ENCODE data around the gene TMEM129. TPM values are rescaled to one million over a fixed set of nuclear protein-coding genes. Genes with fewer than 3 reads are reported as not detected.

The TMEM129 gene
- total and polyA plus RNA-seq, 10 of the 15 experiments (the other 5 are each of a cell fraction or from before 2014, with no cell fraction given) = 0.19 to 24.9 (median 13.2) TPM

DNA sequence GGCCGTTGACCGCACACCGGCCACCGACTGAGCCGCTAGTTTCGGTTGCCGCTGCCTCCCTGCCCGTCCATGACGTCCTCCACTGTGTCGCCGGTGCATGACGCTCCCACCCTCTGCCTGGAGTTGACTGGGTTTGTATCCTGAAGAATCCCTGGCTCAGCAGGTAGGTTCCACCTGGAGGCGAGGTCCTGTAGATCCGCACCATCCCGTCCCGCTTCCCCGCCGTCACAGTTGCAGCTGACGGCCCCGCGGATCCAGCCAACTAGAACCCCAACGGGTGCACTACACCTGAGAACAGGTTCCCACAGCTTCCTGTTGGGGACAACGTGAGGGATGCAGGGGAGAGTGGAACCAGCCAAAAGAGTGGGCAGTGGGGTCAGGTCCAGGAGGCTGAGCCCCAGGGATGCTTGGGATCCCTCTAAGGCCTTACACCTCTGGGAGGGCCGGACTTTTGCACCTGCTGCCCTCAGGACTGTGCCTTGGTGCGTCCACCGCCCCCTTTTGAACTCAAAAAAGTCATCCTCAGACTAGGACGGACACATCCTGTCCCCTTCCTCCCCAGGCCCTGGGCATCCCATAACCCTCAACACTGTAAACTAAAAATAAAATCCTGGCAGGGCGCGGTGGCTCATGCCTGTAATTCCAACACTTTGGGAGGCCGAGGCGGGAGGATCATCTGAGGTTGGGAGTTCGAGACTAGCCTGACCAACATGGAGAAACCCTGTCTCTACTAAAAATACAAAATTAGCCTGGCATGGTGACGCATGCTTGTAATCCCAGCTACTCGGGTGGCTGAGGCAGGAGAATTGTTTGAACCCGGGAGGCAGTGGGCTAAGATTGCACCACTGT, 7.9 kb downstream of the TMEM129 start (continued):
- TF ChIP-seq EP300 (IDR thresholded peaks at IDR 0.05; ENCODE audit: borderline replicate concordance in 1 of 2, control insufficient read depth in 1 of 2, low read depth in 2 of 2, low read length in 2 of 2) (no peak), PAX8 (IDR thresholded peaks at IDR 0.05) (no peak), NFIC (IDR thresholded peaks at IDR 0.05; ENCODE audit: low read depth, low read length) (no peak), SRF (IDR thresholded peaks at IDR 0.05; ENCODE audit: low read depth in 2 of 2, low read length in 2 of 2) (no peak), SP1 (IDR thresholded peaks at IDR 0.05; ENCODE audit: low read depth, low read length) (no peak), BCL11A (IDR thresholded peaks at IDR 0.05; ENCODE audit: low read depth, low read length) (no peak), RCOR1 (conservative IDR thresholded peaks at IDR 0.05; ENCODE audit: low read depth, low read length) (no peak), CREM (IDR thresholded peaks at IDR 0.05; ENCODE audit: low read depth) (peak; percentile 81), MYB (IDR thresholded peaks at IDR 0.05; ENCODE audit: borderline replicate concordance, low read depth, low read length) (no peak), IKZF2 (IDR thresholded peaks at IDR 0.05) (peak; percentile 39 to 46; a peak in 3 of 4 replicates), MTA3 (IDR thresholded peaks at IDR 0.05; ENCODE audit: borderline replicate concordance, low read length) (no peak), SMC3 (IDR thresholded peaks at IDR 0.05; ENCODE audit: borderline replicate concordance, low read length) (no peak), SMAD5 (IDR thresholded peaks at IDR 0.05; ENCODE audit: low read depth) (no peak), SREBF1 (IDR thresholded peaks at IDR 0.05; ENCODE audit: low read length) (no peak), PML (IDR thresholded peaks at IDR 0.05; ENCODE audit: low read length) (no peak)
- TF ChIP-seq, protein P1, sequence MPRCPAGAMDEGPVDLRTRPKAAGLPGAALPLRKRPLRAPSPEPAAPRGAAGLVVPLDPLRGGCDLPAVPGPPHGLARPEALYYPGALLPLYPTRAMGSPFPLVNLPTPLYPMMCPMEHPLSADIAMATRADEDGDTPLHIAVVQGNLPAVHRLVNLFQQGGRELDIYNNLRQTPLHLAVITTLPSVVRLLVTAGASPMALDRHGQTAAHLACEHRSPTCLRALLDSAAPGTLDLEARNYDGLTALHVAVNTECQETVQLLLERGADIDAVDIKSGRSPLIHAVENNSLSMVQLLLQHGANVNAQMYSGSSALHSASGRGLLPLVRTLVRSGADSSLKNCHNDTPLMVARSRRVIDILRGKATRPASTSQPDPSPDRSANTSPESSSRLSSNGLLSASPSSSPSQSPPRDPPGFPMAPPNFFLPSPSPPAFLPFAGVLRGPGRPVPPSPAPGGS (IDR thresholded peaks at IDR 0.05; ENCODE audit: borderline replicate concordance, insufficient read depth, low read depth, low read length, poor library complexity, severe bottlenecking) = peak; percentile 0
- TF ChIP-seq, protein P2, sequence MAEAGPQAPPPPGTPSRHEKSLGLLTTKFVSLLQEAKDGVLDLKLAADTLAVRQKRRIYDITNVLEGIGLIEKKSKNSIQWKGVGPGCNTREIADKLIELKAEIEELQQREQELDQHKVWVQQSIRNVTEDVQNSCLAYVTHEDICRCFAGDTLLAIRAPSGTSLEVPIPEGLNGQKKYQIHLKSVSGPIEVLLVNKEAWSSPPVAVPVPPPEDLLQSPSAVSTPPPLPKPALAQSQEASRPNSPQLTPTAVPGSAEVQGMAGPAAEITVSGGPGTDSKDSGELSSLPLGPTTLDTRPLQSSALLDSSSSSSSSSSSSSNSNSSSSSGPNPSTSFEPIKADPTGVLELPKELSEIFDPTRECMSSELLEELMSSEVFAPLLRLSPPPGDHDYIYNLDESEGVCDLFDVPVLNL (IDR thresholded peaks at IDR 0.05; ENCODE audit: low read depth, low read length) = no peak

All from GM12878 (cell line).